ENCODE measurements around the gene CHST11. TPM values are rescaled to one million over a fixed set of nuclear protein-coding genes. Genes with fewer than 3 reads are reported as not detected.
"Not testable (repeated sequence)": the region's sequence is repeated elsewhere in the genome, so short reads cannot be mapped to it uniquely, and the experiment has no call there.

CHST11 gene
- total and polyA plus RNA-seq, 9 of the 15 experiments (the other 6 are each of a cell fraction or from before 2014, with no cell fraction given): 2.3 to 38.7 (median 15.0) TPM

GRCh38 chr12:104805186-104805585 is 348.4 kb downstream of the CHST11 start (continued):
- TF ChIP-seq, protein P1, sequence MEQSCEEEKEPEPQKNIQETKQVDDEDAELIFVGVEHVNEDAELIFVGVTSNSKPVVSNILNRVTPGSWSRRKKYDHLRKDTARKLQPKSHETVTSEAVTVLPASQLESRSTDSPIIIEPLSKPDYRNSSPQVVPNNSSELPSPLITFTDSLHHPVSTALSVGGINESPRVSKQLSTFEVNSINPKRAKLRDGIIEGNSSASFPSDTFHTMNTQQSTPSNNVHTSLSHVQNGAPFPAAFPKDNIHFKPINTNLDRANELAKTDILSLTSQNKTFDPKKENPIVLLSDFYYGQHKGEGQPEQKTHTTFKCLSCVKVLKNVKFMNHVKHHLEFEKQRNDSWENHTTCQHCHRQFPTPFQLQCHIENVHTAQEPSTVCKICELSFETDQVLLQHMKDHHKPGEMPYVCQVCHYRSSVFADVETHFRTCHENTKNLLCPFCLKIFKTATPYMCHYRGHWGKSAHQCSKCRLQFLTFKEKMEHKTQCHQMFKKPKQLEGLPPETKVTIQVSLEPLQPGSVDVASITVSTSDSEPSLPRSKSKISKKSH (CRISPR knock-in tag; IDR thresholded peaks at IDR 0.05): no peak
- TF ChIP-seq MAFG (tag; conservative IDR thresholded peaks at IDR 0.05): no peak
- TF ChIP-seq, protein P2, sequence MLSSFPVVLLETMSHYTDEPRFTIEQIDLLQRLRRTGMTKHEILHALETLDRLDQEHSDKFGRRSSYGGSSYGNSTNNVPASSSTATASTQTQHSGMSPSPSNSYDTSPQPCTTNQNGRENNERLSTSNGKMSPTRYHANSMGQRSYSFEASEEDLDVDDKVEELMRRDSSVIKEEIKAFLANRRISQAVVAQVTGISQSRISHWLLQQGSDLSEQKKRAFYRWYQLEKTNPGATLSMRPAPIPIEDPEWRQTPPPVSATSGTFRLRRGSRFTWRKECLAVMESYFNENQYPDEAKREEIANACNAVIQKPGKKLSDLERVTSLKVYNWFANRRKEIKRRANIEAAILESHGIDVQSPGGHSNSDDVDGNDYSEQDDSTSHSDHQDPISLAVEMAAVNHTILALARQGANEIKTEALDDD (IDR thresholded peaks at IDR 0.05): no peak
- no peak for TF ChIP-seq SNRNP70 (optimal IDR thresholded peaks at IDR 0.05; ENCODE audit: low read depth, low read length)
- no peak for TF ChIP-seq MAFF (IDR thresholded peaks at IDR 0.05; ENCODE audit: low read length)
- no peak for TF ChIP-seq HDAC3 (IDR thresholded peaks at IDR 0.05; ENCODE audit: borderline replicate concordance, partially characterized antibody)
- TF ChIP-seq PTBP1 (IDR thresholded peaks at IDR 0.05; ENCODE audit: low read depth, low read length): no peak
- no peak for TF ChIP-seq SPI1 (IDR thresholded peaks at IDR 0.05; ENCODE audit: borderline replicate concordance, low read depth, low read length)
- TF ChIP-seq HMG20A (CRISPR knock-in tag; conservative IDR thresholded peaks at IDR 0.05): no peak
- no peak for TF ChIP-seq ZNF318 (IDR thresholded peaks at IDR 0.05; ENCODE audit: borderline replicate concordance in 1 of 2, low read depth in 1 of 2)
- no peak for TF ChIP-seq ZNF780A (CRISPR knock-in tag; IDR thresholded peaks at IDR 0.05)

GRCh38 chr12:104806194-104806593 is 349.4 kb downstream of the CHST11 start:
- H3K9ac ChIP-seq (ENCODE audit: insufficient read depth in 1 of 2, low read depth in 2 of 2, low read length in 2 of 2); CTCF ChIA-PET (ENCODE audit: low intra/inter-chr PET ratio); DNase-seq (ENCODE audit: extremely low read depth in 1 of 4, low spot score in 3 of 4); intact Hi-C loops (cut with micrococcal nuclease); H3K36me3 ChIP-seq (ENCODE audit: control insufficient read depth, insufficient read depth, low read length); BruUV-seq (replicated peaks); H3K9me3 ChIP-seq (replicated peaks; ENCODE audit: control insufficient read depth, insufficient read depth, low read depth, low read length); H3K4me3 ChIP-seq; H3K4me1 ChIP-seq (replicated peaks in 1 of 2; ENCODE audit: control insufficient read depth in 2 of 2, insufficient read depth in 2 of 2, low read length in 2 of 2); FAIRE-seq; H3K4me2 ChIP-seq (ENCODE audit: insufficient read depth, low read length); POLR2A ChIA-PET; H3K79me2 ChIP-seq (ENCODE audit: control insufficient read depth, insufficient read depth, low read length); in situ Hi-C loops (cut with MboI); H3K27me3 ChIP-seq (ENCODE audit: control insufficient read depth in 2 of 2, insufficient read depth in 2 of 2, low read length in 2 of 2); H4K20me1 ChIP-seq (replicated peaks; ENCODE audit: control insufficient read depth, insufficient read depth, low read length); ATAC-seq; H2AFZ ChIP-seq (ENCODE audit: low read depth, low read length); H3K9me1 ChIP-seq (ENCODE audit: control insufficient read depth, insufficient read depth, low read length); H3K27ac ChIP-seq (ENCODE audit: extremely low read depth, low read depth, low read length): not testable (repeated sequence)
- 32% methylated on average over 2 of the region's 4 CpGs for WGBS (ENCODE audit: insufficient coverage, low coverage, missing lambda C conversion rate)
